Activated T-helper 1 cell treated with anti-CD3 and anti-CD28 coated beads, Interleukin-12 subunit alpha, Interleukin-12 subunit beta, Interleukin-2, Interleukin-4 antibody, amounts not matched to agents 30 ng/mL and 10 ng/mL and 1 ng/mL, durations not matched to agents 14 hours and 24 hours and 36 hours (primary cell): Measurements from ENCODE around the gene ARL11. TPM values are rescaled to one million over a fixed set of nuclear protein-coding genes. Genes with fewer than 3 reads are reported as not detected.
"Not testable (repeated sequence)": the region's sequence is repeated elsewhere in the genome, so short reads cannot be mapped to it uniquely, and the experiment has no call there.

Source experiments
- DNase-seq: peaks from one replicate; pipeline ENCODE4 v3.0.0; 2021; ENCODE audit warnings: low spot score
- H3K27ac Mint-ChIP-seq: one replicate; pipeline ENCODE4 v1.8.0; 2021; ENCODE audit warnings: mild to moderate bottlenecking, mixed read lengths
- H3K27me3 Mint-ChIP-seq: one replicate; pipeline ENCODE4 v1.8.0; 2022; ENCODE audit warnings: mild to moderate bottlenecking, moderate library complexity, mixed read lengths; ENCODE audit not compliant: insufficient read depth
- H3K36me3 Mint-ChIP-seq: one replicate; pipeline ENCODE4 v1.8.0; 2021; ENCODE audit warnings: low read depth, mixed read lengths
- H3K4me1 Mint-ChIP-seq: one replicate; pipeline ENCODE4 v1.8.0; 2021; ENCODE audit warnings: low read depth, mixed read lengths
- H3K4me3 Mint-ChIP-seq: one replicate; pipeline ENCODE4 v1.8.0; 2021; ENCODE audit warnings: mild to moderate bottlenecking, moderate library complexity, mixed read lengths
- H3K9me3 Mint-ChIP-seq: one replicate; pipeline ENCODE4 v1.8.0; 2021; ENCODE audit warnings: mixed read lengths
- intact Hi-C: fragments of 100-400 bp; cut with micrococcal nuclease; formaldehyde crosslinking; loops from one replicate; pipeline ENCODE4 v1.15.1; 2024
- total RNA-seq: library from RNA; stranded (reverse); gene quantifications from 2 replicates; pipeline ENCODE4 v1.2.3, GENCODE V29; 2022

Gene ARL11
- total RNA-seq, result 0.80 and 0.93 TPM in 2 replicates

- no peaks in the 10 kb centered on the region for H3K9me3 Mint-ChIP-seq
- DNase-seq, result peak; percentile 58
- intact Hi-C loops, result loop anchor here (5.0 kb wide), 1 partner anchor 164 kb away; the partner anchor contains the start of gene KPNA3
- H3K4me3 Mint-ChIP-seq, result peak within 1 kb of the TSS; percentile 92
- H3K4me1 Mint-ChIP-seq, result peaks cover 17% of the 10 kb centered on the region
- peak within 1 kb of the TSS; percentile 90 for H3K27ac Mint-ChIP-seq
- peaks cover 5% of the 10 kb centered on the region for H3K36me3 Mint-ChIP-seq
- H3K27me3 Mint-ChIP-seq, result peaks cover 2% of the 10 kb centered on the region
These were observed at the start of gene ARL11 for GRCh38 chr13:49627831-49628652. Gene ARL11 (plus strand): TSS chr13:49628507. CDS start chr13:49630448, 1,941 bp downstream.

- no peaks in the 10 kb centered on the region for H3K9me3 Mint-ChIP-seq
- DNase-seq, result no peak
- no peak overlapping the region for H3K27ac Mint-ChIP-seq
- H3K27me3 Mint-ChIP-seq, result no peaks in the 10 kb centered on the region
- peaks cover 17% of the 10 kb centered on the region for H3K4me1 Mint-ChIP-seq
- H3K36me3 Mint-ChIP-seq, result peaks cover 15% of the 10 kb centered on the region
- intact Hi-C loops, result no loop called here
- H3K4me3 Mint-ChIP-seq, result no peak overlapping the region
These were observed 48.8 kb upstream of the ARL11 start for GRCh38 chr13:49579501-49579900.

DNA sequence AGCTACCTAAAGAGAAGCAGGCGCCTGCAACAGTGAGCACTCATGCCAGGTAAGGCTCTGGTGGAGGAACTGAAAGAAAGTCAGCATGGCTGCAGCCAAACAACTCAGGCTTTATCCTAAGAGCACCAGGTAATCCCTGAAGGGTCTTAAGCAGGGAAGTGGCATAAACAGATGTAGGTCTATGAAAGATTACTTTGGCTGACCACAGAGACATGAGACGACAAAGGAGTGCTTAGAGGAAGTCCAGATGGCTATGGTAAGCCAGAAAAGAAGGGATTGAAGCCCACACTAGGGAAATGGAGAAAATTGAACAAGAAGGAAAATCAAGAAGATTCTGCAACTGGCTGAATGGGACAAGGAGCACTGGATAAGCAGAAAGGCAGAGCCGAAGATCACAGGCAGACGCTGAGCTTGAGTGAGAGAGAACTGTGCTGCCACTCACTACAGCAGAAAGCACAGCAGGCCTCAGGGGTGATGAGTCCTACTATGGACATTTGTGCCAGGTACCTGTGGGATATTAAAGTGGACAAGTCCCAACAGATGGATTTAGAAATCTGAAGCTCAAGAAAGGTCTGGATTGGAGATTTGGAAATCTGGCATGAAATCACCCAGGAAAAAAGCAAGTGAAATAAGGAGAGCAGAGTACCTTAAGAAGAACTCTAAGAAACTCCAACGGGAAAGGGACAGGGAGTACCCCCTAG is 47.2 kb upstream of the ARL11 start:
- no peak overlapping the region for H3K27ac Mint-ChIP-seq
- H3K4me3 Mint-ChIP-seq, result no peak overlapping the region
- H3K9me3 Mint-ChIP-seq, result no peaks in the 10 kb centered on the region
- no peak for DNase-seq
- H3K36me3 Mint-ChIP-seq, result peaks cover 12% of the 10 kb centered on the region
- intact Hi-C loops, result no loop called here
- H3K27me3 Mint-ChIP-seq, result no peaks in the 10 kb centered on the region
- H3K4me1 Mint-ChIP-seq, result peaks cover 20% of the 10 kb centered on the region

DNA sequence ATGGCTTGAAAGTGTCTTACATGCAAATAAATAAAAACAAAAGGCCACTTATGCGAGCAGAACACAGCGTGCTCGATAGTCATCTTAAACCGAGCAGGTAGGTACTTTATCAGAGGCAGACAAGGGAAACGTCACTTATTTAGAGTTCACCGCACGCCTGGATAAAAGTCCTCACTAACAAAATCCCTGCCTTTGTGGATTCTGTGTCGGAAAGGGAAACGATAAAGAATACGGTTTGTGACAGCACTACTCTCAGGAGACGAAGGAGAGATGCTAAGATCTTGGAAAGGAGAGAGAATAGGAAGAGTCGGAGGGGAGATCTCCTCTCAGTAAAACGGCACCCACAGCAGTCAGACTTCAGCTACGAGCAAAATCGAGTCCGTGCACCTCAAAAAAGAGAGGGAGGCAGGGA is 43.5 kb upstream of the ARL11 start:
- intact Hi-C loops, result loop anchor here (1.0 to 5.0 kb wide), 8 partner anchors 8 to 498 kb away; partner anchors contain the start of genes CAB39L, CDADC1, EBPL and SETDB2
- no peaks in the 10 kb centered on the region for H3K9me3 Mint-ChIP-seq
- peaks cover 10% of the 10 kb centered on the region for H3K36me3 Mint-ChIP-seq
- H3K4me3 Mint-ChIP-seq, result peak overlapping the region; percentile 90
- peaks cover 20% of the 10 kb centered on the region for H3K4me1 Mint-ChIP-seq
- no peak for DNase-seq
- no peaks in the 10 kb centered on the region for H3K27me3 Mint-ChIP-seq
- H3K27ac Mint-ChIP-seq, result peak overlapping the region; percentile 93

- Mint-ChIP-seq H3K27ac (peak within 1 kb of the TSS; percentile 93), H3K4me3 (peak within 1 kb of the TSS; percentile 90), H3K9me3 (no peaks in the 10 kb centered on the region), H3K27me3 (peaks cover 2% of the 10 kb centered on the region), H3K36me3 (peaks cover 10% of the 10 kb centered on the region), H3K4me1 (peaks cover 20% of the 10 kb centered on the region)
- intact Hi-C loops, result loop anchor here (1.0 to 5.0 kb wide), 9 partner anchors 22 to 497 kb away; partner anchors contain the start of genes CAB39L, CDADC1, EBPL and KPNA3
- peak; percentile 60 for DNase-seq
These were observed 42.8 kb upstream of the ARL11 start, which contains the start of gene RCBTB1 for GRCh38 chr13:49585220-49586157. Gene RCBTB1 (minus strand): TSS chr13:49585558. CDS start chr13:49567279, 18,279 bp downstream.

DNA sequence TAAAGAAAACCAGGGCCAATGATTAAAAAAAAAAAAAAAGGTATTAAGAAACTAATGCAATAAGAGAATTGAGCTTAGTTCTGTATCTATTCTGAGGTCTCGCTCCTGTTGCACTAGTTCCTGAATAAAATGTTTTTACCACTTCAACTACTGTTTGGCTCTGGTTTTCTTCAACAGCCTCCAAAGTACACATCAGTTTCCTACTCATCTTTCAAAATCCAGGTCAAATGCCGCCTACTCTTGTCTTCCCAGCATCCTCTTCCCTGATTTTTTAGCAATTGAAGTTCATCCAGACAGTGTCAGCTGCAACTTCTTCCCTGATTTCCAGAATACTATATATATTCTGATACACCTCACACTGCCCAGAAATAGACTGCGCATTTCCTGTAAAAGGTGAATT is 41.6 kb upstream of the ARL11 start:
- Mint-ChIP-seq H3K4me1 (peaks cover 11% of the 10 kb centered on the region), H3K27ac (no peak overlapping the region), H3K9me3 (no peaks in the 10 kb centered on the region), H3K4me3 (peak overlapping the region; percentile 81), H3K27me3 (peaks cover 7% of the 10 kb centered on the region), H3K36me3 (peaks cover 2% of the 10 kb centered on the region)
- no peak for DNase-seq
- intact Hi-C loops, result loop anchor here (1.0 to 5.0 kb wide), 6 partner anchors 91 to 496 kb away; partner anchors contain the start of genes CDADC1, EBPL, KPNA3 and PHF11

DNA sequence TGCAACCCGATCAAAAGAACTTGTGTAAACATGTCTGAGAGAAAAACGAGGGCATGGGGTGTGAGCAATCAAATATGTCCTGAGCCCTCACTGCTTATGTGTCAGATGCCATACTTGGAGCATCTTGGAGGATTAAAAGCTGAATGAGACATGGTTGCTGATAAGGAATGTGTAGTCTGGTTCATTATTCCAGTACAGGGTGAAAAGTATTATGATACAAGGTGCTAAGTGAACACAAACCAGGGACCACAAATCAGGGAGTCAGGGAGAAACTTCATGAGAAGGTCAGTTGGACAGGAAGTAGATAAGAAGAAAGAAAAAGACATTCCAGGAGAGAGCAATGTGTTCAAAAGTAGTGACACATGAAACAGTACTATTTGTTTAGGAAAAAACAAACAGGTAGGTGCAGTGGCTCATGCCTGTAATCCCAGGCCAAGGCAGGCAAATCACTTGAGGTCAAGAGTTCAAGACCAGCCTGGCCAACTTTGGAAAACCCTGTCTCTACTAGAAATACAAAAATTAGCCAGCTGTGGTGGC is 40.9 kb upstream of the ARL11 start:
- no peak overlapping the region for H3K27ac Mint-ChIP-seq
- peaks cover 9% of the 10 kb centered on the region for H3K27me3 Mint-ChIP-seq
- DNase-seq, result no peak
- peaks cover 11% of the 10 kb centered on the region for H3K4me1 Mint-ChIP-seq
- intact Hi-C loops, result loop anchor here (2.0 to 5.0 kb wide), 5 partner anchors 105 to 495 kb away; partner anchors contain the start of genes CDADC1, EBPL, KPNA3 and SPRYD7
- no peaks in the 10 kb centered on the region for H3K36me3 Mint-ChIP-seq
- H3K9me3 Mint-ChIP-seq, result no peaks in the 10 kb centered on the region
- no peak overlapping the region for H3K4me3 Mint-ChIP-seq

DNA sequence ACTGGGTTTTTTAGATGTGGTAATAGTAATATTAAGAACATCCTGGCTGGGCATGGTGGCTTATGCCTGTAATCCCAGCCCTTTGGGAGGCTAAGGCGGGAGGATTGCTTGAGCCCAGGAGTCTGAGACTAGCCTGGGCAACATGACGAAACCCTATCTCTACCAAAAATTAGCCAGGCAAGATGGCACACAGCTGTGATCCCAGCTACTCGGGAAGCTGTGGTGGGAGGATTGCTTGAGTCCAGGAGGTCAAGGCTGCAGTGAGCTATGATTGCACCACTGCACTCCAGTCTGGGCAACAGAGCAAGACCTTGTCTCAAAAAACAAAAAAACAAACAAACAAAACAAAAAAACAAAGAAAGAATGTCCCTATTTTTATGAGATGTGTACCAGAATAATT is 37.6 kb upstream of the ARL11 start:
- H3K36me3 Mint-ChIP-seq, intact Hi-C loops, H3K9me3 Mint-ChIP-seq, H3K4me3 Mint-ChIP-seq, H3K4me1 Mint-ChIP-seq, DNase-seq, H3K27me3 Mint-ChIP-seq, H3K27ac Mint-ChIP-seq: not testable (repeated sequence)

DNA sequence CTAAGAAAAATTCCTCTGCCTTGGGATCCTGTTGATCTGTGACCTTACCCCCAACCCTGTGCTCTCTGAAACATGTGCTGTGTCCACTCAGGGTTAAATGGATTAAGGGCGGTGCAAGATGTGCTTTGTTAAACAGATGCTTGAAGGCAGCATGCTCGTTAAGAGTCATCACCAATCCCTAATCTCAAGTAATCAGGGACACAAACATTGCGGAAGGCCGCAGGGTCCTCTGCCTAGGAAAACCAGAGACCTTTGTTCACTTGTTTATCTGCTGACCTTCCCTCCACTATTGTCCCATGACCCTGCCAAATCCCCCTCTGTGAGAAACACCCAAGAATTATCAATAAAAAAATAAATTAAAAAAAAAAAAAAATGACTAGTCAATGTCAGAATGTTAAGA is 34.4 kb upstream of the ARL11 start:
- H3K27me3 Mint-ChIP-seq, H3K36me3 Mint-ChIP-seq, H3K9me3 Mint-ChIP-seq, DNase-seq, intact Hi-C loops, H3K4me3 Mint-ChIP-seq, H3K27ac Mint-ChIP-seq, H3K4me1 Mint-ChIP-seq: not testable (repeated sequence)

- intact Hi-C loops, result no loop called here
- DNase-seq, result no peak
- no peaks in the 10 kb centered on the region for H3K9me3 Mint-ChIP-seq
- no peak overlapping the region for H3K4me3 Mint-ChIP-seq
- no peaks in the 10 kb centered on the region for H3K36me3 Mint-ChIP-seq
- peaks cover 10% of the 10 kb centered on the region for H3K27me3 Mint-ChIP-seq
- H3K27ac Mint-ChIP-seq, result no peak overlapping the region
- no peaks in the 10 kb centered on the region for H3K4me1 Mint-ChIP-seq
These were observed 33.7 kb upstream of the ARL11 start for GRCh38 chr13:49594576-49594975.

GRCh38 chr13:49596221-49596620 is 32.1 kb upstream of the ARL11 start:
- Mint-ChIP-seq H3K27me3 (peaks cover 5% of the 10 kb centered on the region), H3K4me1 (no peaks in the 10 kb centered on the region), H3K27ac (no peak overlapping the region), H3K9me3 (no peaks in the 10 kb centered on the region), H3K4me3 (no peak overlapping the region), H3K36me3 (no peaks in the 10 kb centered on the region)
- intact Hi-C loops, result no loop called here
- DNase-seq, result no peak
